K562 (cell line): Measurements from ENCODE around the gene BBC3. TPM values are rescaled to one million over a fixed set of nuclear protein-coding genes. Genes with fewer than 3 reads are reported as not detected.

Experiments used
- DDX20 ChIP-seq: fragments of 450-650 bp; IDR thresholded peaks from 2 replicates; pipeline ENCODE4 v1.6.1; 2016; ENCODE audit warnings: missing genetic modification characterization, low read depth, mild to moderate bottlenecking, missing compliant biosample characterization, moderate library complexity
- EP400 ChIP-seq: fragments of 450-650 bp; IDR thresholded peaks from 2 replicates; pipeline ENCODE4 v1.6.1; 2017; ENCODE audit warnings: antibody characterized with exemption, mild to moderate bottlenecking, moderate library complexity
- FIP1L1 ChIP-seq: fragments of 200-400 bp; formaldehyde crosslinking; IDR thresholded peaks from 2 replicates; pipeline ENCODE4 v1.6.1; 2018; ENCODE audit warnings: mild to moderate bottlenecking, low read depth, low read length; ENCODE audit not compliant: poor library complexity, severe bottlenecking
- HLTF ChIP-seq: fragments of 450-650 bp; IDR thresholded peaks from 2 replicates; pipeline ENCODE4 v1.6.1; 2016
- HNRNPUL1 ChIP-seq: fragments of 200-400 bp; formaldehyde crosslinking; IDR thresholded peaks from 2 replicates; pipeline ENCODE4 v1.6.1; 2017; ENCODE audit warnings: low read length
- MYC ChIP-seq, 2 experiments: fragments of 250-450 bp in 1 of 2; sonication (Bioruptor Pico) in 1 of 2; IDR thresholded peaks; 2 replicates each; pipeline versions ENCODE4 v1.5.1 to v1.6.1; 2012 to 2021; ENCODE audit warnings: low read depth in 2 of 2, borderline replicate concordance in 1 of 2, improper control_type of control experiment in 1 of 2, low read length in 1 of 2, mild to moderate bottlenecking in 1 of 2, moderate library complexity in 1 of 2
- NONO ChIP-seq, 2 experiments: fragments of 200-400 bp in 1 of 2; fragments of 450-650 bp in 1 of 2; formaldehyde crosslinking in 1 of 2; IDR thresholded peaks; 2 replicates each; pipeline ENCODE4 v1.6.1; 2017; ENCODE audit warnings: low read depth in 2 of 2, mild to moderate bottlenecking in 2 of 2, moderate library complexity in 2 of 2, low read length in 1 of 2
- NR2C2 ChIP-seq, 2 experiments: fragments of 200-800 bp in 1 of 2; sonication (Bioruptor generic) in 1 of 2; sonication (generic) in 1 of 2; formaldehyde crosslinking in 1 of 2; IDR thresholded peaks; 2 replicates each; pipeline versions ENCODE4 v1.6.1 to v1.8.0; 2016 to 2022; ENCODE audit warnings: mild to moderate bottlenecking in 1 of 2, missing compliant biosample characterization in 1 of 2, missing genetic modification characterization in 1 of 2, missing genetic modification reagents in 1 of 2
- RCOR1 ChIP-seq, 2 experiments: IDR thresholded peaks; 2 replicates each; pipeline ENCODE4 v1.6.1; 2012; ENCODE audit warnings: low read depth in 2 of 2, low read length in 2 of 2, borderline replicate concordance in 1 of 2, improper control_type of control experiment in 1 of 2
- SMARCA4 ChIP-seq: fragments of 450-650 bp; IDR thresholded peaks from 2 replicates; pipeline ENCODE4 v1.6.1; 2016
- TAF9B ChIP-seq: fragments of 450-650 bp; IDR thresholded peaks from 2 replicates; pipeline ENCODE4 v1.6.1; 2018; ENCODE audit warnings: mild to moderate bottlenecking; ENCODE audit not compliant: partially characterized antibody
- polyA plus RNA-seq, 8 experiments: library from polyadenylated mRNA; depleted of rRNA in 4 of 8; stranded (reverse) in 5 of 8; unstranded in 3 of 8; fragments of >200 nt; fragmentation: Nextera tagmentation in 2 of 8; fragmentation: Illumina TruSeq in 1 of 8; extraction: Ambion mirVana in 2 of 8; extraction: Trizol in 1 of 8; gene quantifications; 2 replicates each; pipeline versions ENCODE4 v1.2.1 to v1.2.3, GENCODE V29; 2011 to 2014; ENCODE audit warnings: inconsistent platforms in 1 of 8, missing spikeins in 1 of 8
- total RNA-seq, 7 experiments: library from RNA; depleted of rRNA in 6 of 7; stranded (reverse); fragments of >200 nt in 6 of 7; fragmentation: Illumina TruSeq in 2 of 7; extraction: Trizol in 2 of 7; gene quantifications; 2 replicates each; pipeline versions ENCODE4 v1.2.1 to v1.2.3, GENCODE V29; 2011 to 2021; ENCODE audit warnings: low replicate concordance in 1 of 7
- TF ChIP-seq, protein P1 (sequence below): fragments of 450-650 bp; formaldehyde crosslinking; IDR thresholded peaks from 2 replicates; pipeline ENCODE4 v1.4.0; 2020; ENCODE audit warnings: mild to moderate bottlenecking
- TF ChIP-seq, protein P2 (sequence below): fragments of 450-650 bp; formaldehyde crosslinking; IDR thresholded peaks from 2 replicates; pipeline ENCODE4 v1.4.0; 2020; ENCODE audit warnings: mild to moderate bottlenecking, moderate library complexity
- TF ChIP-seq, protein P3 (sequence below): fragments of 250-450 bp; sonication (Bioruptor Pico); IDR thresholded peaks from 2 replicates; pipeline ENCODE4 v1.5.0; 2021
- TF ChIP-seq, protein P4 (sequence below): fragments of 250-450 bp; sonication (Bioruptor Pico); IDR thresholded peaks from 2 replicates; pipeline ENCODE4 v1.5.0; 2020; ENCODE audit warnings: mild to moderate bottlenecking, borderline replicate concordance
- TF ChIP-seq, protein P5 (sequence below): fragments of 450-650 bp; IDR thresholded peaks from 2 replicates; pipeline ENCODE4 v1.7.1; 2018; ENCODE audit warnings: mild to moderate bottlenecking, low read depth; ENCODE audit not compliant: partially characterized antibody

Gene BBC3
- total and polyA plus RNA-seq, 9 of the 15 experiments (the other 6 are each of a cell fraction or from before 2014, with no cell fraction given): 0.15 to 30.7 (median 4.8) TPM

DNA sequence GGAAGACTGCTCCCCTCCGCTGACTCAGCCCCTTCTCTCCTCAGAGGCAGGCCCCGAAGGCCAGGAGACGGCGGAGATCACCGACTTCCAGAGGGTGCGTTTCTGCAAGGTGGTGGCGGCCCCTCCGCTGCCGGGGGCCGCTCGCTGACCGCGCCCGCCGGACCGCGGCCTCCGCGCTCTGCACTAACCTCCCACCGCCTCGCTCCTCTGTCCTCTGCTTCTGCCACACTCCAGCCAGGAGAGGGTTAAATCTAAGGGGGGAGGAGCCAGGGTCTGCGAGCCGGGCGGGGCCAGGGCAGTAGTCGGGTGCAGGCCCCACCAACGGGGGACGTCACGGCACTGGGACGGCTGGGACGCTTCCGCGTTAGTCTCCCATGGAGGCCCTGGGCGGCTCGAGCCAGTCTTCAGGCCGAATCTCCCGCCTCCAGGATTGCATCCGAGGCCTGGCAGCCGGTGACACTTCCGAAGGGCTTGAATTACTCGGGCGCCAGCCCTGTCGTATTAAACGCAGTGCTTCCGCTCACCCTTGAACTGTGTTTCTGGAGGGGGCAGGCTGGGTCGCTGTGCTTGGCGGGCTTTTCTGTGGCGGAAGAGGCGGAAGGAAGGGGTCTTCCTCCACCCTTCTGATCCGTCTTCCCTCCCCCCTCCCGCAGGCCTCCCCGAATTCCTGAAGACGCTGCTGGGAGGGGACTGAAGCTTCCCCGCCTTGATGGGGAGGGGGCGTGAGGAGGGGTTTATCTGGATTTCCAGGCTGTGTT, 42.5 kb upstream of the BBC3 start (continued):
- TF ChIP-seq, protein P1, sequence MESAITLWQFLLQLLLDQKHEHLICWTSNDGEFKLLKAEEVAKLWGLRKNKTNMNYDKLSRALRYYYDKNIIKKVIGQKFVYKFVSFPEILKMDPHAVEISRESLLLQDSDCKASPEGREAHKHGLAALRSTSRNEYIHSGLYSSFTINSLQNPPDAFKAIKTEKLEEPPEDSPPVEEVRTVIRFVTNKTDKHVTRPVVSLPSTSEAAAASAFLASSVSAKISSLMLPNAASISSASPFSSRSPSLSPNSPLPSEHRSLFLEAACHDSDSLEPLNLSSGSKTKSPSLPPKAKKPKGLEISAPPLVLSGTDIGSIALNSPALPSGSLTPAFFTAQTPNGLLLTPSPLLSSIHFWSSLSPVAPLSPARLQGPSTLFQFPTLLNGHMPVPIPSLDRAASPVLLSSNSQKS: no peak
- TF ChIP-seq HLTF (peak; percentile 45; the same call in 1 of the 2 replicates), EP400 (peak; percentile 78), MYC (IDR thresholded peaks at IDR 0.05; ENCODE audit: low read depth, low read length) (peak; percentile 57; the same call in 1 of the 2 replicates), MYC (CRISPR knock-in tag; IDR thresholded peaks at IDR 0.05; ENCODE audit: borderline replicate concordance, low read depth) (peak; percentile 80; the same call in 1 of the 2 replicates), HNRNPUL1 (no peak), TAF9B (peak; percentile 57), DDX20 (tag) (no peak), FIP1L1 (peak; percentile 91), NONO (IDR thresholded peaks at IDR 0.05; ENCODE audit: low read depth in 2 of 2, low read length in 1 of 2) (0 out of 4 replicates have a peak, but pooled peaks of 1 of the 2 experiments have one; percentile 53), RCOR1 (IDR thresholded peaks at IDR 0.05; ENCODE audit: borderline replicate concordance in 1 of 2, low read depth in 2 of 2, low read length in 2 of 2) (peak; percentile 12 to 66; a peak in 1 of 4 replicates), SMARCA4 (no peak), NR2C2 (CRISPR knock-in tag; IDR thresholded peaks at IDR 0.05) (no peak), NR2C2 (tag; IDR thresholded peaks at IDR 0.05) (peak; percentile 85)
- TF ChIP-seq, protein P2, sequence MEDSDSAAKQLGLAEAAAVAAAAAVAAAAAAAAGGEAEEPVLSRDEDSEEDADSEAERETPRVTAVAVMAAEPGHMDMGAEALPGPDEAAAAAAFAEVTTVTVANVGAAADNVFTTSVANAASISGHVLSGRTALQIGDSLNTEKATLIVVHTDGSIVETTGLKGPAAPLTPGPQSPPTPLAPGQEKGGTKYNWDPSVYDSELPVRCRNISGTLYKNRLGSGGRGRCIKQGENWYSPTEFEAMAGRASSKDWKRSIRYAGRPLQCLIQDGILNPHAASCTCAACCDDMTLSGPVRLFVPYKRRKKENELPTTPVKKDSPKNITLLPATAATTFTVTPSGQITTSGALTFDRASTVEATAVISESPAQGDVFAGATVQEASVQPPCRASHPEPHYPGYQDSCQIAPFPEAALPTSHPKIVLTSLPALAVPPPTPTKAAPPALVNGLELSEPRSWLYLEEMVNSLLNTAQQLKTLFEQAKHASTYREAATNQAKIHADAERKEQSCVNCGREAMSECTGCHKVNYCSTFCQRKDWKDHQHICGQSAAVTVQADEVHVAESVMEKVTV (CRISPR knock-in tag): peak; percentile 49; the same call in 1 of the 2 replicates
- TF ChIP-seq, protein P3, sequence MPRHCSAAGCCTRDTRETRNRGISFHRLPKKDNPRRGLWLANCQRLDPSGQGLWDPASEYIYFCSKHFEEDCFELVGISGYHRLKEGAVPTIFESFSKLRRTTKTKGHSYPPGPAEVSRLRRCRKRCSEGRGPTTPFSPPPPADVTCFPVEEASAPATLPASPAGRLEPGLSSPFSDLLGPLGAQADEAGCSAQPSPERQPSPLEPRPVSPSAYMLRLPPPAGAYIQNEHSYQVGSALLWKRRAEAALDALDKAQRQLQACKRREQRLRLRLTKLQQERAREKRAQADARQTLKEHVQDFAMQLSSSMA (CRISPR knock-in tag): no peak
- TF ChIP-seq, protein P4, sequence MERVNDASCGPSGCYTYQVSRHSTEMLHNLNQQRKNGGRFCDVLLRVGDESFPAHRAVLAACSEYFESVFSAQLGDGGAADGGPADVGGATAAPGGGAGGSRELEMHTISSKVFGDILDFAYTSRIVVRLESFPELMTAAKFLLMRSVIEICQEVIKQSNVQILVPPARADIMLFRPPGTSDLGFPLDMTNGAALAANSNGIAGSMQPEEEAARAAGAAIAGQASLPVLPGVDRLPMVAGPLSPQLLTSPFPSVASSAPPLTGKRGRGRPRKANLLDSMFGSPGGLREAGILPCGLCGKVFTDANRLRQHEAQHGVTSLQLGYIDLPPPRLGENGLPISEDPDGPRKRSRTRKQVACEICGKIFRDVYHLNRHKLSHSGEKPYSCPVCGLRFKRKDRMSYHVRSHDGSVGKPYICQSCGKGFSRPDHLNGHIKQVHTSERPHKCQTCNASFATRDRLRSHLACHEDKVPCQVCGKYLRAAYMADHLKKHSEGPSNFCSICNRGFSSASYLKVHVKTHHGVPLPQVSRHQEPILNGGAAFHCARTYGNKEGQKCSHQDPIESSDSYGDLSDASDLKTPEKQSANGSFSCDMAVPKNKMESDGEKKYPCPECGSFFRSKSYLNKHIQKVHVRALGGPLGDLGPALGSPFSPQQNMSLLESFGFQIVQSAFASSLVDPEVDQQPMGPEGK (CRISPR knock-in tag): peak; percentile 59; the same call in 1 of the 2 replicates
- TF ChIP-seq, protein P5, sequence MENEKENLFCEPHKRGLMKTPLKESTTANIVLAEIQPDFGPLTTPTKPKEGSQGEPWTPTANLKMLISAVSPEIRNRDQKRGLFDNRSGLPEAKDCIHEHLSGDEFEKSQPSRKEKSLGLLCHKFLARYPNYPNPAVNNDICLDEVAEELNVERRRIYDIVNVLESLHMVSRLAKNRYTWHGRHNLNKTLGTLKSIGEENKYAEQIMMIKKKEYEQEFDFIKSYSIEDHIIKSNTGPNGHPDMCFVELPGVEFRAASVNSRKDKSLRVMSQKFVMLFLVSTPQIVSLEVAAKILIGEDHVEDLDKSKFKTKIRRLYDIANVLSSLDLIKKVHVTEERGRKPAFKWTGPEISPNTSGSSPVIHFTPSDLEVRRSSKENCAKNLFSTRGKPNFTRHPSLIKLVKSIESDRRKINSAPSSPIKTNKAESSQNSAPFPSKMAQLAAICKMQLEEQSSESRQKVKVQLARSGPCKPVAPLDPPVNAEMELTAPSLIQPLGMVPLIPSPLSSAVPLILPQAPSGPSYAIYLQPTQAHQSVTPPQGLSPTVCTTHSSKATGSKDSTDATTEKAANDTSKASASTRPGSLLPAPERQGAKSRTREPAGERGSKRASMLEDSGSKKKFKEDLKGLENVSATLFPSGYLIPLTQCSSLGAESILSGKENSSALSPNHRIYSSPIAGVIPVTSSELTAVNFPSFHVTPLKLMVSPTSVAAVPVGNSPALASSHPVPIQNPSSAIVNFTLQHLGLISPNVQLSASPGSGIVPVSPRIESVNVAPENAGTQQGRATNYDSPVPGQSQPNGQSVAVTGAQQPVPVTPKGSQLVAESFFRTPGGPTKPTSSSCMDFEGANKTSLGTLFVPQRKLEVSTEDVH: peak; percentile 85
